HG02840 (cell line): ENCODE results near the gene CDC42EP2.
A peak's percentile ranks its signal among the peaks of the same experiment; 100 is the strongest.

Experiments
- ATAC-seq: cut with Tn5 transposase; IDR thresholded peaks from one replicate; pipeline ENCODE4 v1.9.1; 2021; ENCODE audit warnings: mild to moderate bottlenecking, moderate library complexity, moderate number of reproducible peaks; ENCODE audit not compliant: unreplicated experiment, low FRiP score

CDC42EP2 gene, protein sequence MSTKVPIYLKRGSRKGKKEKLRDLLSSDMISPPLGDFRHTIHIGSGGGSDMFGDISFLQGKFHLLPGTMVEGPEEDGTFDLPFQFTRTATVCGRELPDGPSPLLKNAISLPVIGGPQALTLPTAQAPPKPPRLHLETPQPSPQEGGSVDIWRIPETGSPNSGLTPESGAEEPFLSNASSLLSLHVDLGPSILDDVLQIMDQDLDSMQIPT

DNA sequence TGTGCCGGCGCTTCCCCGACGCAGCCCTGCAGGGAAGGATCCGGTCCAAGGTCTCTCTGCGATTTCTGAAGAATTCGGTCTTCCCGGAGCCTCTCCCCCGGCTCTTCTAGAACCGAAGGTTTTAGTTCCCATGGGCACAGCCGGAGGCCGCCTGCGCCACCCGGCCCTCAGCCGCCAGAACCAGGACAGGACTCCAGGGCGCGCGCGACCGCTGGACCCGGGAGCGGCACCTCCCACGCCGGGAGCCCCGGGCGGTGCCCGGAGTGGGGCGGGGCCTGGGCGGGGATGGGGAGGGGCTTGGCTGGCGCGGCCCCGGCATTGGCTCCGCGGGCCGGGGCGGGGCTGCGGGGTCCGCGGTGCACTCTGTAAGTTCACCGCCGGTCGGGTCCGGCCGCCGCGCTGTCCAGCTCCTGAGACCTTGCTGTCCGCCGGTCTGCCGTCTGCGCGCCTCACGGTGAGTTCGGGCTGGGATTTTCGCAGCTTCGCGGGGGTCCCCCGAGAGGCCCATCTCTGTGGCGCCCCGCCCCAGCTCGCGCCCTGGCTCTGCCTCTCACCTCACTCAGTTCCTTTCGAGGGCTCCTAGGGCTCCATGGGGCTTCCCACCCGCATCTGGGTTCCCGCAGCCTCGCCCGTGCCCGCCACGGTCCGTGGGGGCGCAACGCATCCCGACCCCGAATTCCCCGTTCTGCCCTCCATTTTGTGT is at the start of gene CDC42EP2:
TSS of gene CDC42EP2 (plus strand) at position 366 of the 703 bp plus-strand sequence. CDS start 6,033 bp downstream, outside the sequence.
- ATAC-seq = peak; percentile 47

DNA sequence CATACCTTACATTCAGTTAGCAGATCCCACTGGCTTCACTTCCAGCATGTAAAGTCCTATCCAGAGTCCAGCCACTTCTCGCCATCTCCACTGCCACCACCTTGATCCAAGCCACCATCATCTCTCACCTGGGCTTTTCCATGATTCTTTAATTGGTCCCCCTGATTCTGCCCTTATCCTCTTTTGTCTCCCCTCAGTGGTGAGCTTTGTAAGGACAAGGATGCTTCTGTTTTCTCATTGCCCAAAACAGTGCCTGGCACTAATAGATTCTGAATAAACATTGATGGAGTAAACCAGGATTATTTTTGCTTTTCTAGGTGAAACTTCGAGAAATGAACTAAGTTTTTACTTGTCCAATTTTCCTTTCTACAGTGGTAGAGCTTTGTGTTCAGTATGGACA is 48.5 kb upstream of the CDC42EP2 start:
- ATAC-seq = no peak

DNA sequence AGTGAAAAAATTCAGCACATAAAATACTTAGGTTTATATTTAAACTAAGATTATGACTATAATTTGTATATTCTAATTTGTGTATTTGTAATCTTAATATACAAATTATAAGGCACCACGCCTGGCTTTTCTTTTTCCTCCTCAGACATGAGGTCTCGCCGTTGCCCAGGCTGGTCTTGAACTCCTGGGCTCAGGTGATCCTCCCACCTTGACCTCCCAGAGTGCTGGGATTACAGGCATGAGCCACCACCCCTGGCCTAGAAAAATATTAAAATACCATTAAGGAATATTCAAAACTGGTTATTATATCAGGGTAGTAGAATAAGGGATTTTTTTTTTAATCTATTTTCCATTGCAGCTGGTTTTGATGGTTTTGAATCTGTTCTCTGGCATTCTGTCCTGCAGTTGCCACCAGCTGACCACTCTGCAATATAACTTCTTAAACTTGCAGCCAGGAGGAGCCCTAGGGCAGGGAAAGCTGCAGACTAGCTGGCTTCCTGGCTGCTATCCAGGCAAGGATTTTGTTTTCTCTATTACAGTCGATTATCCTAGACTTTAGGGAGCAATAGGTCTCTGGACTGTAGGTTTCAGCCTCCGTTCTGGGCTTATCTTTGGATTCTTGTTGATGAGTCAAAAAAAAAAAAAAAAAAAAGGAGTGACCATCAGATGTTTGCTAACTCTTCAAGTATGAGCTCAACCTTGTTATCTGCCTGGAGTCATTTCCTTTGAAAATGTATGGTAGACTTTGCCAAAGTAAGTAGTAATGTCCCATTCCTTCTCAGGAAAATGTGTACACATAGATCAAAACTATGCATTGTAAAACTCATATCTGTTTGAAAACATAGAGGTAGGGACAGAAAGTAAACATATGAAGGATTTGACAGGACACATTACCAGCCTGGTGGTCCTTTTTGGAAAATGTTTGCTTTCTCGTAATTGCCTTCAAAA is 39.7 kb upstream of the CDC42EP2 start:
- no peak for ATAC-seq

DNA sequence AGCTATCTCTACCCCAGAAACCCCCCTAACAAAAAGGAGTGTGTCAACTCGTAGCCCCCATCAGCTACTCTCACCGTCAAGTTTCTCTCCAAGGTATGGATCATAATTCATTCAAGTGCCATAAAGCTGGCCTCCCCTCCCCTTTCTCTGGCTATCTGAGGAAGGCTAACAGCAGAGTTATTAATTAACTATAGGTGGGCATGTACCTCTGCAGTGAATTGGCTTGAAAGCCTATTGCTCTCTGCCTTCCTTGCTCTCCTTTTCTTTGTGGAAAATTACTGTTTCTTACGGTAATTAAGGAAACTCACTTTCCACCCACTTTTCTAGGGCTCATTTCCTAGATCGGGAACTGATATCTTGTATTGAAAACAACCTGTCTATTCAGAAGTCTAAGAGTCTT is 38.8 kb upstream of the CDC42EP2 start:
- no peak for ATAC-seq

DNA sequence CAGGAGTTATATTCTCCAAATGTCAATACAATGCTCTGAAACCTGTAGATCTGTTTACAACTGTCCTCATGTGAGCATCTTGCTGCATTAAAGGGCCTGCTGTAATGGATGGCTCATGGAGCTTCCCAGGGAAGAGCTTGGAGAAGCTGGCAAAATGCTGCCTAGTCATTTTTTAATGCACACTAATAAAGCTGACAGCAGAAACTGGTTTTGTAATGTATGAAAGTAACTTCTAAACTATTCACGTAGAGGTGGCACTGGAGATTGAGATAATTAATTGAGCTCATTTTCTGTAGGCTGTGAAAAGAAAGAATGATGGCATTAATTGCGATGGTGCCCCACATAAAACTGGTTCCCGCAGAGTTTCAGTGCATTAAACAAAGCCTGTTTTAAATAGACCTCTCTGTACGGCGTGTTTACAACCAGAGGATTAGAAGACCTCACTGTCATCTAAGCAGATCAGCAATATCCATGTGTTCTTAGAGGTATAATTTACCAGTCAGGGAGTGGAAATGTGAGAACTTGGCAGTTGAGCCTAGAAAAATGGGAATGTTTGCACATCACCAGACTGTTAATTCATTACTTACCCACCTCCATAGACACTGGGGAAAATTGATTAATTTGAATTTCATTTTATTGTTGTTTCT is 36.9 kb upstream of the CDC42EP2 start:
- no peak for ATAC-seq

DNA sequence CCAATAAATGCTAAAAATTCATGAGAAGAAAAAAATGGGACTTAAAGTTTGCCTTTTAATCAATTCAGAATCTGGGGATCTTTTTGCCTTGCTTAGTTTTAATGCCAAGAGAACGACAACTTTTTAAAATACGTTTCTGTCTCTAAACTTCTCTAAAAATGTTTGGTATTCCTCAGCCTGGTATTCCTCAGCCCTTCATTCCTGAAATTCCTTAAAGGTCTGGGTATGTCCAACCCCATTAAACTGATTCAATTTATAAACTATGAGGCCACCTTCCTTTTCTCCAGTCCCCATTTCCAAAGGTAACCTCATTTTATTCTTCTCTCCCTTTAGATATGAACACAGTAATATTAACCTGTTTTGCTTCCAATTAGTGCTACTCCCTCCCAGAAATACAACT is 36.3 kb upstream of the CDC42EP2 start:
- no peak for ATAC-seq

DNA sequence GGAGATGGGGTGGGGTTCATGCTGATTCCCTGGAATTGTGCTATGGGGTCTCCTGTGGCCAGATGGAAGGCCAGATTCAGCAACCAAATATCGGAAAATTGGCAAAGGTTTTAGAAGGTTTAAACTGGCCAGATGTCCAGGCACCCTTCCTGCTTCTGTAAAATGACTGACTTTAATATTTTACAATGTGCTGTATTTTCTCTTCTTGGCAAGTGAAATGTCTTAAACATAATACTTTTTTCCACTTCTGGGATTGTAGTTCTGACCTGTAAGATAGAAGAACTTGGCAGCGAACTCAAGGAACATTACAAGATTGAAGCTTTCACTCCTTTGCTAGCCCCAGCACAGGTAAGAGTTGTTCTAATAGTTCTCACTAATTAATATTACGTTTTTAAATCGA is 35.4 kb upstream of the CDC42EP2 start:
- no peak for ATAC-seq

DNA sequence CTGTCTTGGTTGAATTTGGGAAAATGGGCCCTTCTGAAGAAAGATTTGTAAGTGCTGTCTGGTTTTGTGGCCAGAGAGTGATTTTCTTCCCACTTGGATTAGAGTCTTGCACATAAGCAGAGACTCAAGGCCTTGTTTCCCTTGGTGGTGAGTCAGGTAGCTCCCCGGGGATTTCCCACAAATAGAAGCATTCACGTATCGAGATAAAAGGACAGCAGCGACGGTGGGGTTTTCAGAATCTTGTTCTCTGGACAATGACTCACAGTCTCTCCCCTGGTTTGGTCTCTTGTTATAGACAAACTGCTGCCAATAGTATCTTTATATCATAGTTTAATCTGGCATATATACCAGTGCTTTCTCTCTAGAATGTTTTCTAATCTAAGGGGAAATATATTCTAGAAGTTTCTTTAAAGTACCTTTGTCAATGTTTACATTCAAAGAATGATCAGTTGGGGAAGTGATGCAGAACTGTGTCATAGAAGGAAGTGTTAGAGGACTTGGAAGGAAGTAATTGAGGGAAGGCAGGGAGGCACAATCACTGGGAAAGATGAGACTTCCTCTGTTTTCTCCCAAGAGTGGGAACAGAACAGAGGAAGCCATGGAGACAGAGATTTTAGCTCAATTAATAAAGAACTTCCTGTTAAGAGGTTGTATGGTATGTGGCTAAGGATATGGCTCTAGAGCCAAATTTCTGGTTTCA is 34.8 kb upstream of the CDC42EP2 start:
- ATAC-seq = no peak

DNA sequence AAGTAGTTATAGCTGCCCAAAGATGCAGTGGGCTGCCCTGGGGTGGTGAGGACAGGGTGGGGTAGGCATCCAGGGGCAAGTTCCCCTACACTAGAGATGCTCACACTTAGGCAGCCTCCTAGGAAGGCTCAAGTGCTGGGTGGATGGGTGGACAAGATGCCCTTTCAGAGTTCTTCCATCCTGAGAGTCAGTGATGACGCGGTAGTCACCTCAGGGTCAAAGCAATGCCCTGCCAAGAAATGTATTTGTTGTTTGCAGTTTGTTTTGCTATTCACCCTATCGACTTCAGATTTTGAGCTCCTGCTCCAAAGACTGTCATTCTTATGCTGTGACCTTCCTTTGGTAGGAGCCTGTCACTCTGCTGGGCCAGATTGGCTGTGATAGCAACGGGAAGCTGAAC is 34.0 kb upstream of the CDC42EP2 start:
- no peak for ATAC-seq

DNA sequence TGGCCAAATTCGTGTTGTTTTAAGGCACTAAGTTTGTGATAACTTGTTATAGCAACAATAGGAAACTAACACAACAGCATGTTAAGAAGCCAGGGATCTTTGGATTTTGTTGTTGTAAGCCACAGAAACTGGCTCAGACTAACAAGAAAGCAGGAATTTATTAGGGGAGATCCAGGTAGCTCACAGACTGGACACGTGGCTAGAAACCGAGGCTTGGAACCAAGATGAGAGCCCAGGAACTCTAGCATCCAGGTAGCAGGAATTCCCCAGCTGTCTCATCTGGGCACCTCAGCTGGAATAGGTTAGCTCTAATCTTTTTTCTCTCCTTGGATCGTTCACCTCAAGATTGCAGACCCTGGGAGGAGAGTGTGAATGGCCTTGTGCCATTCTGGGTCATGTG is 28.0 kb upstream of the CDC42EP2 start:
- ATAC-seq = no peak

DNA sequence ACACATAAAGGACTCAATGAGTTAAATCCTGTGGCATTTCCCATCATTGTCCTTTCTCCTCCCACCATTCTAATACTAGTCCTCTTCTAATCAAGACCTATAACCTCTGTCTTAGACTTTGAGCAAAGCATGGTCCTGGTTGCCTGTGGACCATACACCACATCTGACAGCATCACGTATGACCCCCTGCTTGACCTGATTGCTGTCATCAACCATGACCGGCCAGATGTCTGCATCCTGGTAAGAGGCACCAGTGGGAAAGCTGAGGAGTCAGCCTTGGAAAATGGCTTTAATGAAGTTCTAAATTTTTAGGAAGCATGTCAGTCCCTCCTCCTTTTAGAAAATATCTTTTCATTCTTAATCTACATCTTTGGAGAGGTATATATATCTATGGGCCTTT is 27.1 kb upstream of the CDC42EP2 start:
- no peak for ATAC-seq

DNA sequence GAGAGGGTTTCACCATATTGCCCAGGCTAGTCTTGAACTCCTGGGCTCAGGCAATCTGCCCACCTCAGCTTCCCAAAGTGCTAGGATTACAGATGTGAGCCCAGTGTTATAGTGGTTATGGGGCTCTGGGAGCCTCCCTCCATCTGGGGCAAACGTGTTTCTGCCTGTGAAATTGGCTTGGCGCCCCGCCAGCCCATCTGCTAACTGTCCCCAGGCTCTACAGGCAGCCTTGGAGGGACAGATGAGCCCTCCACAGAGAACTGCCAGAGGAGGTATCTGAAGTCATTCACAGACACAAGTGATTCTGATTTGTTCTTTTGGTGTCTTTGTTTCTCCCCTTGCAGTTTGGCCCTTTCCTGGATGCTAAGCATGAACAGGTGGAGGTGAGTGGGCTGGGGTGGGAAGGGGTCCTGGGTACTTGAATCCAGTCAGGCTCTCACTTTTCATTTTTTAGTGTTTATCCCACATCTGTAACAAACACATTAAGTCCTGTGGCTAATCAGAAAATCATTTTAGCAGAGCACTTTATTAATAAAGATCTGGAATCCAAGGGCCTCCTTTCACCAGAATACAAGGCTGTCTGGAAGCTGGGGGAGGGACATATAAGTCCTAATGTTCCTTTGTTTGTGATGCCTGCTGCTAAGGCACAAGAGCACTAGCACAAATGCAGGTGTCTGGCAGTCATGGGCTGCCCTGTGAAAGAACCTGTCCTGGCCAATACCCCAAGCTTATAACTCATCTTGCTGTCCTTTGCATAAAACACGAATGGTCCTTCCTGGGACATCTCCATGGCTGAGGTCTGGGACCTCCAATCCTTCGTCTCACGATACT is 25.7 kb upstream of the CDC42EP2 start:
- ATAC-seq = no peak

DNA sequence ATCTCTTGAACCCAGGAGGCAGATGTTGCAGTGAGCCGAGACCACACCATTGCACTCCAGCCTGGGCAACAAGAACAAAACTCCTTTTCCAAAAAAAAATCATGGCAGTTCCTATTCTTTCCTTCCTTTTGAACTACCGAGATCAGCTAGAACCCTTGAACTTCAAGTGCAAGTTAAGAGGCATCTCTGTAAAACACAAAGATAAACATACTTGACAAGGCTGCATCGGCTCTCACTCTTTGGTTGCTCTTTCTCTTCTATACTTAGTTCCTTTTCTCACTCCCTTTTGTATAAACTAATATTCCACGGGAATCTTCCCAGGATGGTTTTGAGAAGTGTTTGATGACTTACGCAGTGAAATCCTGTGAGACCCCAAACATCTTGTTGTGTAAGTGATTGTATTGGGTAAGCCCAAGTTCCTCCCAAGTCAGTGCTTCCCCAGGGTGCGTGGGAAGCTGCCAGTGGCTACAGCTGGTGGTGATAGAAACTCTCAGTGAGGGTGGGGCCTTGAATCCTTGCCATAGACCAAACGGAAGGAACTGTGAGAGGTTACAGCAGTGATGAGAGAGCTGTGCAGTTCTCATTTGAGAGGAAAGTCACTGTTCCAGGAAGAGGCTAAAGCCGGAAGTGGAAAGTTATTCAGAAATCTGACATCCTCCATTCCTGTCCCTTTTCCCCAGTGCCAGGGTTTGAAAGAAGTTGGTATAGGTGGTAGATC is 24.1 kb upstream of the CDC42EP2 start:
- ATAC-seq = no peak

DNA sequence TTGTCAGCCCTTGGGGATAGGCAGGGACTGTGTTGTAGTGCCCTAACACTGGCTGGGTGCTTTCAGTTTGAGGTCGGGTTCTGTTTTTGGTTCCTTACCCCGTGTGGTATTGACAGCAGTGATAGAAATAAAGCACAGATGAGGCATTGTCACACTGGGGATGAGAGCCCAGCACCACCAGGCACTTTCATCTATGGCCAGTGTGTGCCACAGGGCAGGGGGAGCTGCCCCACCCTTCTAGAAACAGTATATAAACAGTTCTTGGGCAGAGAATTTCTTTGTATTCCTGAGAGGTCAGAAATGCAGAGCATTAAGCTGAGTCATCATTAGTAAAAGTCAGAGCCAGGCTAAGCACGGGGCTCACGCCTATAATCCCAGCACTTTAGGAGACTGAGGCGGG is 23.1 kb upstream of the CDC42EP2 start:
- ATAC-seq = no peak

DNA sequence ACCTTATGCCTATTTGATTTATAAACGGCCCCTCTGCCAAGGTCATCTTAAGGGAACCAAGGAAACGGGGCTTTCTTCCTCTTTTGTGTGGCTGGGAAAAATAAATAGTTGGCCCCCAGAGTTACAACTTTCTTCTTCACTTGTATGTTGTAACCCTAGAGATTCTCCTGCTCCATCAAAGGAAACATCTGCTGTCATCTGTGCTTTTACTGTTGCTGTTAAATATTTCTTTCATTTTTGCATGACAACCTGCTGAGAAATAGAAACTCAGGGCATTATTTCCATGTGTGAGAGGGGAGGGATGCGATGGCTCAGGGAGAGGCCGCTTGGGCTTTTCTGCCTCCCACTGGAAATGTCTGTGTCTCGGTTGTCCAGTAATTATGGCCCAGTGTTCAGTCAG is 21.8 kb upstream of the CDC42EP2 start:
- ATAC-seq = no peak

DNA sequence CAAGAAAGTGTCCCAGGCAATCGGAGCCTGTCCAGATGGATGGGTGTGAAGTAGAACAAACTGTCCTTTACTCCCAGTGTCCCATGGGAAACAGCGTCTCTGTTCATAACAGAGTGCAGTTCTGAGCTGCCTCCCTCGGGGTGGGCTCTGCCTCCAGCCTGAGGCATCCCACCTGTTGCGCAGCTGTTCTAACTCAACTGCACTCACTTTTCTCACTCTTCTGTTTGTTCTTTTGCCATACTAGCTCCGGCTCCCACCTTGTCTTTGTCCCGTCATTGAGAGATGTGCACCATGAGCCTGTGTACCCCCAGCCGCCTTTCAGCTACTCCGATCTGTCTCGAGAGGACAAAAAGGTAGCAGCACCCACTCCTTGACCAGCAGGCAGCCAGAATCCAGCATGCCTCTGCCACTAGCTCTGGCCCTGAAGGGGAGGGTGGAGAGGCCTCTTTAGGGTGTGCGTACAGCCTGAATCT is 20.7 kb upstream of the CDC42EP2 start:
- no peak for ATAC-seq

DNA sequence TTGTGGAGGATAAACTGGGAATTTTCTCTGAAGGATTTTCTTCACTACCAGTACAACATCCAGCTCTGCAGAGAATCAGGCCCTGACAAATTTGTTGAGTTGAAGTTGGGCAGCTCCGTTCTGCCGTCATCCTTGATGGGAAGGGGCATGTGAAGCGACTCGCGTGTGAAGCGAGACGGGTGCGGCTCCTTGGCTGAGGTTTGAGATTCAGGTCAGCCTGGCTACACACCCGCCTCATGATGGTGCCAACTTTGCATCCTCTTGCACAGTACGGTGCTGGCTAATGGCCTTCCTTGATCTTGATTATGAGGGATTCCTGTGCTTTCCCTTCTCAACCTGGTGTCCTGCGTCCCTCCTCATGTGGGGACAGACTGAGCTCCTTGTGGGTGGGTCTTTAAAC is 19.7 kb upstream of the CDC42EP2 start:
- ATAC-seq = no peak

DNA sequence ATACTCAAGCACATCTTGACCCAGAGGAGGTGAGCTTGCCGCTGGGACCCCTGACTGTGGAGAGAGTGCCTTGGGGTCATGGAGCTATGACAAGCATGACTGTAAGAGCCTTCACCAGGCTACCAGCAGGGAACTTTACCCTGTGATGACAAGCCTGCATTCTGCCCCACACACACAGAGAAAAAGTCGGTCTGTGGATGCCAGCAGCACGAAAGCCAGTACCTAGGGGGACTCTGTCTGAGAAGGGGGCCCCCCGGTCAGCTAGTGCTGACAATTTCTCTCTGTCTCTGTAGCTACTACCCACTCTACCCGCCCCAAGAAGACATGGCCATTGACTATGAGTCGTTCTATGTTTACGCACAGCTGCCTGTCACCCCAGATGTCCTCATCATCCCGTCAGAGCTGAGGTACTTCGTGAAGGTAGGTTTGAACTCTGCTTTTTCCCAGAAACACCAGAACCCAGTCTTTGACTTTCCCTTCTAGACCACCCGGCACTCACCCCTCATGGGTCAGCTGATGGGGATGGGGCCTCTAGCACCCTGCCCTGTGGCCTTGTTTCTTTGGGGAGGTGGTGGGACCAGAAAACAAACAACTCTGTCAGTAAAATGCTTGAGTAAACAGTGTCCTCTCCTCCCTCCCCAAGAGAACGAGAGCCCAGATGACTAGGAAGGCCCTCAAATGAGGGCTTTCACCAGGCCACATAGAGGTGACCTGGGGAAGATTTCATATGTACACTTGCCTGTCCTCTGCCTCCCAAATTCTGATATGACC is 18.9 kb upstream of the CDC42EP2 start:
- no peak for ATAC-seq
